Measurements from ENCODE around the gene CD200R1. TPM values are rescaled to one million over a fixed set of nuclear protein-coding genes. Genes with fewer than 3 reads are reported as not detected.

The CD200R1 gene
- total and polyA plus RNA-seq, 2 of the 4 experiments (the other 2 are of a cell fraction): under 0.01 to 0.05 TPM

DNA sequence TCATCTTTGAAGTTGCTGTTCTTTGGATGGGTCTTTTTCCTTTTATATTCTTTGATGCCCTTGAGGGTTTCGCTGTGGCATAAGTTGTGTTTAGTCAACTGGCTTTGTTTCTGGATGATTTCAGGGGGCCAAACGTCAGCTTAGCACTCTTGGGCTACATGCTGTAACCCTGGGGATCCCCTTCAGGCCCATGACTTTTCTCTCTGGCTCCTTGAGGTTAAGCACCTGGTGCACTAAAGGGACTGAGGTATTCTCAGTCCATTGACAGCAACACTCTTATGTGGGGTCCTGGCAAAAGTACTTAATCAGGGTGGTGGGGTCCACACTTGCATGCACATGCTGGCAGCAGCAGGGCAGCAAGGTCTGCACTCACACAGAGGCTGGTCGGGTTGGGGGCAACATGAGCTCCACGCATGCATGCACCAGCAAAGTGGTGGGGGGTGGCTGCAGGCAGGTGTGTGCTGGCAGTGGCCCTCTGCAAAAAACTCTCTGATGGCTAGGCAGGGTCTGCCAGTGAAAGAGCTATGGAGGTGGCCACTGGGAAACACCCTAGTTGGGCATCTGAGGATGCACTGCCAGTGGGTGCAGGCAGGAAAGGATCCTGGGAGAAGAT is 90.1 kb downstream of the CD200R1 start:
- Histone ChIP-seq H3K27ac (ENCODE audit: insufficient read depth, low read length) (no peak overlapping the region), H3K18ac (ENCODE audit: low read depth, low read length) (no peak overlapping the region), H3K4ac (ENCODE audit: low read depth, low read length) (no peak overlapping the region), H3K4me3 (ENCODE audit: insufficient read depth, low read depth, low read length) (no peak overlapping the region), H3K14ac (replicated peaks; ENCODE audit: low read depth, low read length) (no peak overlapping the region), H3K9ac (ENCODE audit: low read depth, low read length) (no peak overlapping the region), H4K8ac (ENCODE audit: low read depth in 2 of 2, low read length in 2 of 2) (no peak overlapping the region), H2AK9ac (replicated peaks; ENCODE audit: low read depth, low read length, poor library complexity) (no peak overlapping the region), H2BK120ac (ENCODE audit: low read depth, low read length) (no peak overlapping the region), H2AFZ (replicated peaks; ENCODE audit: low read length, poor library complexity) (no peak overlapping the region), H3K9me1 (ENCODE audit: insufficient read depth, low read length) (no peaks in the 10 kb centered on the region), H3K4me1 (ENCODE audit: control insufficient read depth, insufficient read depth, low read length) (no peaks in the 10 kb centered on the region), H2BK20ac (ENCODE audit: low read depth, low read length) (no peak overlapping the region), H2BK15ac (ENCODE audit: low read depth, low read length) (no peak overlapping the region), H4K91ac (ENCODE audit: insufficient read depth, low read depth, low read length) (no peak overlapping the region), H4K5ac (ENCODE audit: low read depth, low read length) (no peak overlapping the region), H3K79me1 (ENCODE audit: low read depth in 1 of 2, low read length in 2 of 2) (no peaks in the 10 kb centered on the region), H3K27me3 (ENCODE audit: control insufficient read depth, insufficient read depth, low read length) (no peaks in the 10 kb centered on the region; the same call in 1 of the 2 replicates), H3K56ac (ENCODE audit: extremely low read depth, insufficient read depth, low read length) (no peak overlapping the region), H3K4me2 (ENCODE audit: low read depth, low read length) (no peak overlapping the region), H2AK5ac (ENCODE audit: low read depth, low read length) (no peak overlapping the region), H3K9me3 (ENCODE audit: control insufficient read depth, insufficient read depth, low read length) (no peaks in the 10 kb centered on the region), H3K23ac (ENCODE audit: low read depth, low read length) (no peak overlapping the region), H3K36me3 (ENCODE audit: control insufficient read depth, insufficient read depth, low read length) (no peaks in the 10 kb centered on the region), H4K20me1 (ENCODE audit: insufficient read depth, low read length) (no peaks in the 10 kb centered on the region), H2BK5ac (ENCODE audit: low read depth, low read length, poor library complexity, severe bottlenecking) (no peak overlapping the region)
- intact Hi-C loops (cut with micrococcal nuclease): no loop called here
- CTCF ChIA-PET: no interaction called here
- no peak for DNase-seq
- TF ChIP-seq MAZ (IDR thresholded peaks at IDR 0.05; ENCODE audit: borderline replicate concordance, low read depth, low read length) (no peak), USF2 (IDR thresholded peaks at IDR 0.05; ENCODE audit: low read depth, low read length) (no peak), POLR2A (IDR thresholded peaks at IDR 0.05; ENCODE audit: low read depth, low read length) (no peak), MAFK (IDR thresholded peaks at IDR 0.05; ENCODE audit: low read depth, low read length) (no peak), RAD21 (IDR thresholded peaks at IDR 0.05; ENCODE audit: low read length) (no peak), RCOR1 (IDR thresholded peaks at IDR 0.05; ENCODE audit: insufficient replicate concordance, low read length) (no peak), FOS (IDR thresholded peaks at IDR 0.05; ENCODE audit: low read depth, low read length) (no peak), MXI1 (IDR thresholded peaks at IDR 0.05; ENCODE audit: borderline replicate concordance, low read depth, low read length) (no peak), CHD1 (IDR thresholded peaks at IDR 0.05; ENCODE audit: low read depth, low read length) (no peak), NFE2L2 (IDR thresholded peaks at IDR 0.05; ENCODE audit: low read depth, low read length) (no peak), CEBPB (IDR thresholded peaks at IDR 0.05; ENCODE audit: low read depth, low read length) (no peak), RFX5 (IDR thresholded peaks at IDR 0.05; ENCODE audit: low read depth, low read length) (no peak), BHLHE40 (IDR thresholded peaks at IDR 0.05; ENCODE audit: low read depth, low read length) (no peak), SMC3 (IDR thresholded peaks at IDR 0.05; ENCODE audit: low read depth, low read length) (no peak)
- TF ChIP-seq, protein P1, sequence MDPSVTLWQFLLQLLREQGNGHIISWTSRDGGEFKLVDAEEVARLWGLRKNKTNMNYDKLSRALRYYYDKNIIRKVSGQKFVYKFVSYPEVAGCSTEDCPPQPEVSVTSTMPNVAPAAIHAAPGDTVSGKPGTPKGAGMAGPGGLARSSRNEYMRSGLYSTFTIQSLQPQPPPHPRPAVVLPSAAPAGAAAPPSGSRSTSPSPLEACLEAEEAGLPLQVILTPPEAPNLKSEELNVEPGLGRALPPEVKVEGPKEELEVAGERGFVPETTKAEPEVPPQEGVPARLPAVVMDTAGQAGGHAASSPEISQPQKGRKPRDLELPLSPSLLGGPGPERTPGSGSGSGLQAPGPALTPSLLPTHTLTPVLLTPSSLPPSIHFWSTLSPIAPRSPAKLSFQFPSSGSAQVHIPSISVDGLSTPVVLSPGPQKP (IDR thresholded peaks at IDR 0.05; ENCODE audit: borderline replicate concordance, low read depth, low read length): no peak
- TF ChIP-seq, protein P2, sequence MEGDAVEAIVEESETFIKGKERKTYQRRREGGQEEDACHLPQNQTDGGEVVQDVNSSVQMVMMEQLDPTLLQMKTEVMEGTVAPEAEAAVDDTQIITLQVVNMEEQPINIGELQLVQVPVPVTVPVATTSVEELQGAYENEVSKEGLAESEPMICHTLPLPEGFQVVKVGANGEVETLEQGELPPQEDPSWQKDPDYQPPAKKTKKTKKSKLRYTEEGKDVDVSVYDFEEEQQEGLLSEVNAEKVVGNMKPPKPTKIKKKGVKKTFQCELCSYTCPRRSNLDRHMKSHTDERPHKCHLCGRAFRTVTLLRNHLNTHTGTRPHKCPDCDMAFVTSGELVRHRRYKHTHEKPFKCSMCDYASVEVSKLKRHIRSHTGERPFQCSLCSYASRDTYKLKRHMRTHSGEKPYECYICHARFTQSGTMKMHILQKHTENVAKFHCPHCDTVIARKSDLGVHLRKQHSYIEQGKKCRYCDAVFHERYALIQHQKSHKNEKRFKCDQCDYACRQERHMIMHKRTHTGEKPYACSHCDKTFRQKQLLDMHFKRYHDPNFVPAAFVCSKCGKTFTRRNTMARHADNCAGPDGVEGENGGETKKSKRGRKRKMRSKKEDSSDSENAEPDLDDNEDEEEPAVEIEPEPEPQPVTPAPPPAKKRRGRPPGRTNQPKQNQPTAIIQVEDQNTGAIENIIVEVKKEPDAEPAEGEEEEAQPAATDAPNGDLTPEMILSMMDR (conservative IDR thresholded peaks at IDR 0.05; ENCODE audit: low read depth, low read length): no peak
- POLR2A ChIA-PET (ENCODE audit: unreplicated experiment): no interaction called here
- ATAC-seq (ENCODE audit: low read depth): no peak
- in situ Hi-C loops (cut with MboI; ENCODE audit: low sequenced_read_pairs): no loop called here
- WGBS, 2 experiments (ENCODE audit: extremely low coverage in 2 of 2, insufficient read length in 1 of 2): no CpG with 5 or more reads among the region's 4 CpGs
- BruUV-seq (replicated peaks): no TSS peak
- dilution Hi-C loops (cut with HindIII; ENCODE audit: low sequenced_read_pairs, unreplicated experiment): no loop called here
